ENCODE measurements around the gene FSTL4.
A peak's percentile ranks its signal among the peaks of the same experiment; 100 is the strongest.

FSTL4 gene

DNA sequence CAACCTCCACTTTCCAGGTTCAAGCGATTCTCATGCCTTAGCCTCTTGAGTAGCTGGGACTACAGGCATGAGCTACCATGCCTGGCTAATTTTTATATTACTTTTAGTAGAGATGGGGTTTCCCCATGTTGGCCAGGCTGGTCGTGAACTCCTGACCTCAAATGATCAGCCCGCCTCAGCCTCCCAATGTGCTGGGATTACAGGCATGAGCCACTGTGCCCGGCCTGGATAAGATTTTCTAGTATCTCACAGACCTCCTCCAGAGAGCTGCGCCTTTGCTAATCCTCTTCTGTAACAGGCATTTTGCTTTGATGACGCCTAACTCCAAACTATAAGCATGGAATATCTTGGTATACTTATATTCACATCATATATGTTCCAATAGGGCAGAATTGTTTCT is 99.4 kb downstream of the FSTL4 start:
- no peak for DNase-seq (ENCODE audit: low read depth)

DNA sequence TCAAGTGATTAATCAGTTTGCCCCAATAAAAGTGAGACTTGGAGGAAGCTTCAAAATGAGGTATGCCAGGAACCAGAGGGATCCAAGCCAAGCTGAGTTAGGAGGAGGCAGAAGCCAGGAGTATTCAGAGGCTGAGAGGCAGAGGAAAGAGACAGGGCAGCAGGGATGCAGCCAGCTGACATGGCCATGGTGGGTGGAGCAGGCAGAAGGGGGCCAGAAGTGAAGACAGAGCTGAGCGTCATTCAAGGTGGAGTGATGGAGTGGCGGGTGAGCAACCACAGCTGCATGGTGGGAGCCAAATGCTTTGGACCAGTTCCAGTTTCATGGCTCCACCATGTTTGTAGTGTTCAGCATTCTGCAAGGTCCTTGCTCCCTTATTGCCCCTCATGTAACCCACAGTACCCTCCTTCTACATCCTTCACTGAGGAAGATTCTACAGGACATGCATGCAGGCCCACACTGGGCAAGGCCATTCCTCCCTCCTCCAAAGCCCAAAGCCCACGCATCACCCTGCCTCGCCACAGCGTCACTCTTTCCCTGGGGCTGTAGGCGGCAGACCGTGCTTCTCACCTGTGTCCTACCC is 100.6 kb downstream of the FSTL4 start:
- no peak for DNase-seq (ENCODE audit: low read depth)

DNA sequence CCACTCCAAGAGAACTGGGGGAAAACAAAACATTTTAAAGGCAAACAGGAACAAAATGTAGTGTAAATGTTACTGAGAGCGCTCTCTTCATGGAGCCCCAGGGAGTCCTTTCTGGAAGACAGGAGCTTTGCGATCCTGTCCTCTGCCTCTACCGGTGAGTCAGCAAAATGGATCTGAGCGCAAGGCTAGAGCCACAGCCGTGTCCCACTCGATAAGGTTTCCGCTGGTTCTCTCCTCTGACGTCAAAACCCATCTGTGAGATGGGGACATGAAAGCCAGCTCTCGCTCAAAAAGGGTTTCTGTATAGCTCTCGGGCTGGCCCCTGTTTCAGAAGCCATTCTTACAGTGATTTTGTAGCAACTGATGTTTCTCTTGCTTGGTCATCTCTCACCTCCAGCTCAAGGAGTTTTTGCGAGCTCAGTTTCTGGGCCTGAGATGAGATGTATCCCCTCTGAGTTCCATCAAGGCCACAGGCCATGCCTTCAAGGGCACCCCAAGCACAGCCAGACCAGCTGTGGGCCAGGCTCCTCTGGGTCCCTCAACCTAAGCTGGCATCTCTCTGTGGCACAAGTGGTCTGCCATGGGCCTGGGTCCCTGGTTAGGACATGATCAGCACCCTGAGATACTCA is 101.6 kb downstream of the FSTL4 start:
- DNase-seq (ENCODE audit: low read depth): no peak

DNA sequence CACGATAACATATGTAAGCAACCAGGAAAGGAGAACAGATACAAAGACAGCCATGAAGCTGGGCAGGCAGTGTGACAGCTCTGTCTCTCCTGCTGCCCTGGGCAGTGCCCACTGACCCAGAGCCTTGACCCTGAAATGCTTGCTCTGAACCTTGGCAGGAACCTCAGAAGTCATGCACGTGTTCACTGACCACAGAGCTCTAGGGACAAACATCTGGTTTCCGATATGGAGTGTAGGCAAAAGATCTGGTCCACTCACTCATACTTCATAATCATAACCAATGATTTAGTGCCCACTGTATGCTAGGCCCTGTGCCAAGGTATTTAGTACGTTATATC is 102.6 kb downstream of the FSTL4 start:
- peak; percentile 2 for DNase-seq (ENCODE audit: low read depth)

DNA sequence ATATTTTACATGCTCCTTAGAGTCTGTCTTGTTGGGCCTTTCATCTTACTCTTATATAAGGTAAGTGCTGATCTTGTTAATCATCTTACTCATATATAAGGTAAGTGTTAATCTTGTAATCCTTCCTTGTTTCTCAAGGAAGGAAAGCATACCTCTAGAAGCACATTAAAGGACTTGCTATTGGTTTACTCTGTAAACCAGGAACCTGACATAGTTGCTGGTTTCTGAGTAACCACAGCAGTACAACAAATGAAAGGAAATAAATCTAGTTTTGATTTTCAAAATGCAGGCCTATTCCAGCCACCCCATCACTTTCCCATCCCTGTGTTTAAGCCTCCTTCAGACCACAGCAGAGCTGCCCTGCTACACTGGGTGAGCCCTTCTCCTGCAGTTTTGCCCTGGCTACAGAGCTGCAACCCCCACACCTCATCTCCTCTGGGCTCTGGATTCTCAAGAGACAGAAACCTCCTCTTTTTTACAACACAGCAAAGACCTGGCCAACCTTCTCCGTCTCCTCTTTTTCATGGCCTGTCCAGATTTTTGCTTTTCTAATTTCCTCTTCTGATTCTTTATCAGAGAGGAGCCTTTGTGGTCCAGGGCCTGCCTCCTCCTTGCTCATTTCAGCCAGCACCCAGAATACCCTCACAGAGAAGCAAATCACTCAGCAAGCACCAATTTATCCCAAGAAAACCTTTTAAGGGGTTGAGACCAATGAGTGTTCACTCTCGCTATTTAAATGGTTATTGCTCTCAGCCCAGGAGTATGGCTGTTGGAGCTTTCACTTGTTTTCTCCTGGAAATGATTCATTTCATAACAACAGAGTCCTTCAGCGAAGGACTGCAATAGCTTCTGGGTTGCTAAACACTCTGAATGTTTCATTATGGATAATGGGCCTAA is 103.2 kb downstream of the FSTL4 start:
- DNase-seq (ENCODE audit: low read depth): peak; percentile 2

DNA sequence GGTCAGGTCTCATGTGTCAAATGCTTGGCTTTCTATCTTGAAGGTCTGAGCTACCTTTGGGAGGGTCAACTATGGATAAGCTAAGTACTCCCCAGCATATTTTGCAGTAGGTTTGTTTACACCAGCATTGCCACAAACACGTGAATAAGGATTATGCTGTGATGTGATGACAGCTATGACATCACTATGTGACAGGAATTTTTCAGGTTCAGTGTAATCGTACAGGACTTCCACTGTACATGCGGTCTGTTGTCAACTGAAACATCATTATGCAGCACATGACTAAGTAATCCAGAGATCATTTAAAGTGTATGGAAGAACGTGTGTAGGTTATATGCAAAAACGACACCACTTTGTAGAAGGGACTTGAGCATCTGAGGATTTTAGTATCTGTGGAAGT is 104.0 kb downstream of the FSTL4 start:
- no peak for DNase-seq (ENCODE audit: low read depth)

DNA sequence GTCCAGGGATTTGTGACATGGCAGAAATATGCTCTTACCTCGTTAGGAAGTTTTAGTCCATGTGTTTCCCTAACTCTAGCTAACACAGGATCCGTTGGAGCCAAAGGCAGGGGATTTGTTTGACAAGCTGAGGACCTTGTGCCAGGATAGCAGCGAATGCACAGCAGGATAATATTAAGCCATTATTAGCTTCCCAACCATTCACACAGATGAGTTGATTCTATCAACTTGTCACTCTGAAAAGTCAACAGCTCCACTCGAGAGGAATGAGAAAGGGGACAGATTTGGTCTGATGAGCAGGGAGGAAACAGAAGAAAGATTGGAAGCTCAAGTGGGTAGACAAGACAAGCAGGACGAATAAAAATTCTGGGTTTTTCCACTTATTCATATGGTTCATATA is 106.2 kb downstream of the FSTL4 start:
- no peak for DNase-seq (ENCODE audit: low read depth)

DNA sequence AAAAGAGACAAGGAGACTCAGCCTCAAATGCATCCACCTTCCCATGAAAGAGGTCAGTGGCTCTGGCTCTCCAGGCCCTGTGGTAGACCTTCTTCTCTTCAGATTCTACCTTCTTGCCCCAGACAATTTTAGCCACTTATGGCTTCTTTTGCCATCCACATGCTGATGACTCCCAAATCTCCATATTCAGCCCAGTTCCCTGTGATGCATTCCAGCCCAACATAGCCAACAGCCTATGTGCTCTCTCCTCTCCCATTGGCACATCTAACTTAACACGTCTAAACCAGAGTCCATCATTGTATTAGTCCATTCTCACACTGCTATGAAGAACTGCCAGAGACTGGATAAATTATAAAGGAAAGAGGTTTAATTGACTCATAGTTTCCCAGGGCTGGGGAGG is 108.8 kb downstream of the FSTL4 start:
- DNase-seq (ENCODE audit: low read depth): no peak

DNA sequence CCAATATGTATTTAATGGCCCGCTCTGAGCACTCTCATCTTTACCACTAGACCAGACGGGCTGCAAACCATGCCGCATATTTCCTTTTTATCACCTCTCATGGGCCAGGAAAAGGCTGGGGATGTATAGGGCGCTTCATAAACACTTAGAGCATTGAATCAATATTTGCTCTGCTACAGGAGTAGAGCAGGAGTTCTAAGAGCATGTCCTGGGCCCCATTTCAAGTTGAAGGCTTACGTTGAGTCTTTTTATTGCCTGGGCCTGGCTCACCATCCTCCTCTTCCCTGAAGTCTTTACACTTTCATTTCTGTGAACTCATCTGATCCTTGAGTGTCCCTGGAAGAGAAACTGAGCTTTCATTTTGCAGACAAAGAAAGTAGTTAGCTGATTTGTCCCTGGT is 112.4 kb downstream of the FSTL4 start:
- no peak for DNase-seq (ENCODE audit: low read depth)

DNA sequence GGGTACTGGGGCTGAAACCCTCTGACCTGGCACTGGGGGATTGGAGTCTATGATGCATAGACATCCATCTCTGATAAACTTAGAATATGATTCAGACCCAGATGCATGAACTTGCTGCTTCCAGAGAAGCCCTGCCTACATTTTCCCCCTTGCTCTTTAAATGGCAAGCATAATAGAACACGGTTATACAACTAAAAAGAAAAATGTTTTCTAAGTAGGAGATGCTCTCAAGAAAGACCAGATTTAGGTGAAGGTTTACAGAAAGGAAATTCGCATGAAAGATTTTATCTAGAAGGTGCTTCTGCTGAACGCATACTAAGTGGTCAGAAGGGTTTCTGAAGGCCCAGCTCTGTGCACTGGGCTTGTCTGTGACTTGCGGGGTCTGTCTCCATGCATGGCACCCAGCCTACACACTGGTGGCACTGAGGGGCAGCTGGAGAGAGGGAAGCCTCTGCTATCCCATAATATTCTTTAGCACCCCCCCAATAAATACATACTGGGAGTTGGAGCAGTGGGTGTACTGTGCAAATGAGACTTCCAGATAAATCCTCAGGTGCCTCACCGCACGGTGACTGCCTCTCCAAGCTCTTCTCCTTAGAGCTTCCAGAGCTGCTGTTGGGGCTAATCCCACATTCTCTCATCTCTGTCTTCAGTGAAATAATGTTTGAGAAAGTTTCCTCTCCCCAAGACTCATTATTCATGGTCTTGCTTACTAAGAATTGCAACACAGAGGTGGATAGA is 114.6 kb downstream of the FSTL4 start:
- no peak for DNase-seq (ENCODE audit: low read depth)

DNA sequence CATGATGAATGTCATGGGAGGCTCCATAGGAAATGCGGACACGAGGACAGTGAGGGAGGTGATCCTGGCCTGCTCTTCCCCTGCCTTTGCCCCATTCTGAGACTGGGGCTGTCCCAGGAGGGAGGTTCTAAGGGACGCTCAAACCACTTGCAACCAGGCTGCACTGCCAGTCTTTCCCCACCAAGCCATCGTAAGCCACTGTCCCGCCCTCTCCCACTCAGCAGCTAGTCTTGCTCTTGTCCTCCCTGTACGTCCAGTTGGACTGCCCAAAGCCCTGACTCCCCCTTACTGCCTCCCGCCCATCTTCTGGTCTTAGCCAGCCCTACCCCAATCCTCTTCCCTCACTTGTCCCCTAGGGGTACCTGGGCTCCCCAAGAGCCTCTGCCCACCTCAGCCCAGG is 115.7 kb downstream of the FSTL4 start:
- DNase-seq (ENCODE audit: low read depth): no peak

DNA sequence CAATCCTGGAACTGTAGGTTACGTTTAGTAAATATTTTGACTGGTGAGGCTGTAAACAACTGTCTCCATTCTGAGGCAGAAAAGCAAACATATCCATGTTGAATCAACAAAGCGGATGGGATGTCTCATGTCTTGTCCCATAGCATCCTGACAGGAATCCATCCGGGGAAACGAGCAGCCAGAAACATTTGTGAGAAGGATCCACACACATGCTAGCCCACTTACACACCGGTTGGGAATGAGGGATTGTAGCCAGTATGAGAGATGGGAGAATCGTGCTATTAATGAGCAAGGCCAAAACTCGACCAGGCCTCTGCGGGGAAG is 117.5 kb downstream of the FSTL4 start:
- DNase-seq (ENCODE audit: low read depth): no peak

DNA sequence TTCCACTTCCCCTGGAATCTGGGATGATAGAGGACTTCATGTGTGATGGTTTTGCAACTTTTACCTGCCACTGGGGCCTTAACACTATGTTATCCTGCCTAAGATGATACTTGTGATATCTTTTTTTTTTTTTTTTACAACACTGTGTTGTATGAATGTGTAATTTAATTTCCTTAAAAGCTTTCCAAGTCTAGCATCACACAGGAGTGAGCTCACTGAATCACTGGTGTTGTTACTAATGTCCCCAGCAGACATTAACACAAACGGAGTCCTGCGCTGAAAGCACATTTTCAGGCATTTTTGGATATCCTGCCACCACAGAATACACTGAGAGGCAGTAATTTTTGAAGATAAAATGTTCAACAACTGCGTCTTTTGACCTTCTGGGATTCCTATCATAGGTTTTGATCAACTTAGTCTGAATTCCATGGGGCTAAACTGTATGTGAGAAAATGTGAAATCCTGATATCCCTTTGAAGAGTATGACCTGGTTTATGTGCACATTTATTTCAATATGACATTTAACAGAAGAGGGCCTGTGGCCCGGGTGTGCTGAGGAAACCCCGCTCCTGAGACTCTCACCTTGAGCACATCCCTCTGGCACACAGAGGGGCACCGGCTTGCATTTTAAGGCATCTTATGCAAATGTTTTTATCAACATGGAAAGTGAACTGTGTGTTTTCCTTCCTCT is 118.0 kb downstream of the FSTL4 start:
- no peak for DNase-seq (ENCODE audit: low read depth)

DNA sequence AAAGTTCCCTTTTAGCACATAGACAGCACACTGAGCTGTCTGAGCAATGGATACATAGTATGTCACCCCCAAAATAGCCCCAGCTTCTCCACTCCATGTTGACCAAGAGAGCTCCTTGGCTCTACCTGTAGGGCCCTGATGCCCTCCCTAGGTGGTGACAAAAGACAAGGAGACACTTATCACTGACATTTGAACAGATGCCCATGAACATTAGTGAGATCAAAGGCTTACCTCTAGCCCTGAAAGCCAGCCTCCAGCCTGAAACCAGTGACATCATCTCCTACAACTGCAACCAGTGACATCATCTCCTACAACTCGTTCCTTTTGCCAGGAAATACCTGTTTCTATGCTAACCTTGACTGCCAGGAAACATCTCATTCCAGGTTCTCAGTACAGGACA is 122.7 kb downstream of the FSTL4 start:
- DNase-seq (ENCODE audit: low read depth): no peak

DNA sequence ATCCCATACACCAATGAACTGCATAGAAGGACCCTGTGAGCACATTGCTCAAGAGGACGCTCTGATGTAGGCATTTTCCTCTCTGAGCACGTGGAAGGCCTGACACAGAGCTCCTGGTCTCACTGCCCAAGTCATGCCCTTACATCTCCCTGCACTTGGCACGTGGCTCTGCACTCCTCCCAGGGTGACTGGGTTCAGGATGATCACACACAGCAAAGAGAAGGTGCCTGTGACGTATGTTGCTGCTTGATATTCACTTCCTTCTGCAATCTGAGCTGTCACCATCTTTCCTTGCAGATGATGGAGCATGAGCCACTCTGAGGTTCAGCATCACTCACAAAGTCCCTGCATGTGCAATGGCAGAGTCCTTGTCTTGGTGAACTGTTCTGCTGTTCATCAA is 125.2 kb downstream of the FSTL4 start:
- DNase-seq (ENCODE audit: low read depth): no peak

DNA sequence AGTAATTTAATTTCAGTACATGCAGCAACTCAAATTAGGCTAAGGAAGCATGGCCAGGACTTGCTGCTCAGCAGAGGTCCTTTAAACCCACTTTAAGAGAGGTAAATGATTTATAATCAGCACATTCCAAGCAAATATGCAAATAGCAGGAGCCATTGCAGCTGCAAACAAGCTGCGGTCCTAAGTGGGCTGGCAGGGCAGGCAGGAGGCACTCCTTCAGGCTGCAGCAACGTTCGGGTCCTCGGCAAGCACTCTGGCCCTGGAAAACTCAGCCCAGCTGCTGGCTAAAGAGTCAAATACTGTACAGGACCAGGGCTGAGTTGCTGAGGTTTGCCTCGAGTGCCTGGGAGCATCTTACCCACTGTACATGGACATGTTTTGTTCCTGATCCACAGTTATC is 126.9 kb downstream of the FSTL4 start:
- no peak for DNase-seq (ENCODE audit: low read depth)

DNA sequence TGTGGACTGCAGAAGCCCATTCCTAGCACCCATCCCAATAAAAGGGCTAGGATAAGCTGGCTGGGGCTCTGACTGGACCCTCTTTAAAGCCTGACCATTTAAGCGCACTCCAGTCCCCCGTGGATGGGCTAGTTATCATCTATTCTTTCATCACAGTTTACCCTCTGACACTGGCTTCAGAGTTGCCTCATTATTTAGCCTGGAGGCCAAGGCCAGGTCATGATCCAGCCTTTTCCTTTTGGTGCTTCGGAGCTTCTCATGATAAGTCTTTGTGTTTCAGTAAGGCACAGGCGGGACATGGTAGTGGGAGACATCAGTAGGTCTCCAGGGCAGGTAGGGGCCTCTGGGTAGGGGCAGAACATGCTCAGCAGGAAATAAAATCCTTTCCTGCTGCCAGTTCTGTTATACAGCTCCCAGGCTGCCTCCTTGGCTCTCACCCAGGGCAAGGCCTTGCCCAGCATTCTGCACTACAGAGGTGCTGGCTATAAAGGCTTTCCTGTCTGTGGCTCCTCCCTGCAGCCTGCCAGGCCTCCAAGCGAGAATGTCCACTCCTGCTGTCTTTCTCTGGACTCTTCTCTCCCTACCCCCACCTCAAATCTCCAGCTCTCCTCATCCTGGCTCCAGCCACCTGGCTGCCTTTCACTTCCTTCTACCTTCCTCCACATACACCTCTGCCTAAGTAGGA is 128.8 kb downstream of the FSTL4 start:
- DNase-seq (ENCODE audit: low read depth): no peak

DNA sequence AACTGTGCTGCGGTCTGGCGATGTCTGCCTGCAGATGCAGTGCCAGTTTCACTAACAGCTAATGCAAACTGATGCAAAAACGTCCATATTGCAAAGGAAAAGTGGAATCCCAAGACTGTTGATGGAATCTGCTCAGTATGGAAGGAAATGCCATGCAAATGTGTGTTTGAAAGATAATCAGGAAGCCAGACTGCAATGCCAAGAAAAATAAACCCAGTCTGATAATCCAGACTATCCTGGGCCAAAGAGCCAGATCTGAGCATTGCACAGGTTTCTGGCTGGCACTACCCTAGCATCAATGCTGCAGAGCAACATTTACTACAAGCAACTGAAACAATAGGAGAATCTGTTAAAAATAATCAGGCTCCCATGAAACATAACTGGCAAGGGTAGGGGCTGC is 130.3 kb downstream of the FSTL4 start:
- DNase-seq (ENCODE audit: low read depth): no peak

DNA sequence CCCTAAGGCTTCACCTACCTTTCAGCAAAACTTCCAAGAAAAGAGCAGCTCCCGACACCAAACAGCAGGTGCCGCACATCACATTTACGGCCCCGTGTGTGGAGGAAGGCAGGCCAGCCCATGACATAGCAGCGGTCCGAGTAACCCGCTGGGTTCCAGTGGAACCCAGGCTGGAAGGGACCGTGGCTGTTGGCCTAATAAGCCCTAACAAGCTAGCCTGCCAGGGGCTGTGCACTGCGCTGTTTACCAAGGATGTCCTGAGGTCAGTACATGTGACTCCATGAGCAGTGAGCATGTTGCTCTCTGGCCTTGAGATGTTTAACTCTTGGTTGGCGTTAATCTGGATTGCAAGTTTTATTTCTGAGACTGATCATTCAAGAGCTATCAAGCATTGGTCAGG is 131.5 kb downstream of the FSTL4 start:
- DNase-seq (ENCODE audit: low read depth): no peak

DNA sequence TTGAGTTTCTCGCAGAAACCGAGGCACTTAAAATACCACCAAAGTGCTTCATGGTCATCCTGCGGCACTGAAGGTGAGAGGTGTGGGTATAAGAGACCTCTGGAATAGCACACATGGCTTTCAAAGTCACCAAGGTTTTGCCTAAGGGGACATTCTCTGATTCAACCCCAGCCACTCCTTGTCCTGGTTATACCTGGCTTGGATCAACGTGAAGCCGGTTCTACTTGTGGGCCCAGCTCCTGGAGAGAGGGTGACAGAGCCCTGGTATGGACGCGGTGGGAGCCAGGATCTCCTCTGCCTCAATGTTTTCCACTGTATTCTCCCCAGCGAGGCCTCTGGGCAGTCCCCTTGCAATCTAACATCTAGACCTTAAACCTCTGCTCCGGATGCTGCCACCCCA is 132.0 kb downstream of the FSTL4 start:
- DNase-seq (ENCODE audit: low read depth): no peak

DNA sequence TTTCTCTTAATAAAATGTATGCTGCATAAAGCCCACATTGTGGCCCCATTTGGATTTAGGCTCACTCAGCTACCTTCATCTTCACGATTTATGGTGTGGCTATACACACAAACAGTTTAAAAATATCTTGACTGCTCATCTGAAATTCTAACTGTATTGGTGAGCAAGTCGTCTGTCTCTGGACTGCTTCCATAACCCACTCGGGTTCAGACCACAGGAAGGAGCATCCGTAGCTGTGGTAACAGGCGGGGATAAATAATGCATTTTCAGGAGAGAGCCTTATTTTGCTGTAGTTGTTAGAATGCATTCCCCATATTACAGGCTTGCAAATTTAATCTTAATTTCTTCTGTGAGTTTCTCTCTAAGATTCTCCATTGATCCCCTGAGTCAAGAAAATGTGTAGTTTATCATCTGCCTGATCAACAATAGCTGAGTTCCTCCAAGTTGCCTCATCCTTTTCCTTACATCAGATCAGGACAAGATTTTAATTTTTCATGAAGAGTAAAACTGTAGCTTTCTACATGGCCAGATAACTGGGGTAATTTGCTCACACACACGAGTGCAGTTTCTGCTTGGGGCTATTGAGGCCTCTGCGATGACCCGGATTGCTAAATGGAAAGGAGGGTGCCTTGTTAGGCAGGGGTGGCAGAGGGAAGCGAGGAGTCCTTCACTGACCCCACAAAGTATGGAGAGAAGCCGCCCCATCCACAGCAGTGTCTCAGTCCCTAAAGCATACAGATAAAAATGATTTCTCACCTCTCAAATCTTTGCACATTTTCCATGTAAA is 133.9 kb downstream of the FSTL4 start:
- no peak for DNase-seq (ENCODE audit: low read depth)
